SH-SY5Y (cell line): ENCODE results near the gene CDH4.

Experiments used
- GATA2 ChIP-seq: IDR thresholded peaks from 2 replicates; pipeline ENCODE4 v1.6.1; 2011; ENCODE audit warnings: mild to moderate bottlenecking, low read depth, low read length
- GATA3 ChIP-seq: IDR thresholded peaks from 2 replicates; pipeline ENCODE4 v1.6.1; 2011; ENCODE audit warnings: low read depth, mild to moderate bottlenecking, low read length, moderate library complexity

GRCh38 chr20:61527626-61528025, 275.6 kb downstream of the CDH4 start:
- TF ChIP-seq GATA3 (no peak), GATA2 (no peak)
